ENCODE data around the gene PPARG.

Gene PPARG
- long read RNA-seq: 0 reads

DNA sequence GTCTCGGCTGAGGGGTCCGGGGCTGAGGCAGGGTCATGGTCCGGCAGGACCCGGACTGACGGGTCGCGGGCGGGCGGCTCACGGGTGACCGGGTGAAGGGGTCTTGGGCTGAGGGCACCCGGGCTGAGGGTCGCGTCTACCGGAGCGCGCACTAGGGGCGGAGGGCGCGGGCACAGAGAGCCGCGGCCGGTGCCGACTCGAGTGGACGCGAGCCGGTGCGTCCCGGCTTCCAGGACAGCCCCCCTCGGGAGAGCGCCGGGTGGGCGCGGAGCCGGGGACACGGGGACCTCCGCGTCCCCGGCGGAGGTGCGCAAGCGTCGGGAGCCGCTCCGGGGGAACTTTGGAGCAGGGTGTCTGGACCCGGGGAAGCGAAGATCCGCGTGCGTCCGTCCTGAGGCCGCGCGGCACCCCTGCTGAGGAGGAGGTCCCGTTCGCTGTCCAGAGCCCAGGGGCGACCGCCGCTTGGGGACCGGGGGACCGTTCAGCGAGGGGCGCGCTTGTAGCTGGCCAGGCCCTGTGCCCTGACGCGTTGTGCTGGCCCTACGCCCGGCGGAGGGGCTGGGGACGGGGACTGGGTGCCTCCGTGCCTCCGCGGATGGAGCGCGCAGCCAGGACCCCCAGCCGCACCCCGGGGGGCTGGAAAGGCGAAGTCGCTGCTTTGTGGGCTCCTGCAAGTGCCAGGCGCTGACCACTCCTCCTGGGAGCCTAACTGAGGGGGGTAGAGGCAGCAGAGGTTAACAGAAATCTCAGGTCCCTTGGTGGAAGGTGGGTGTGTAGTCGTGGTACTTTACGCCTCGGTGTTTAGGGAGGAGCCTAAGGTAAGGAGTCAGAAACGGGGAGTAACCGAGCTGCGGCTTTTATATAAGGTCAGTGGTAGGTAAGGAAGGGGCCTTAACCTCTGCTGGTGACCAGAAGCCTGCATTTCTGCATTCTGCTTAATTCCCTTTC, at the start of gene PPARG:
Gene PPARG (plus strand): TSS at position 889 of the 948 bp plus-strand sequence. CDS start 90,642 bp downstream, outside the sequence.
- TF ChIP-seq REST (IDR thresholded peaks at IDR 0.05; ENCODE audit: insufficient replicate concordance, low read depth): no peak
- TF ChIP-seq, protein P1, sequence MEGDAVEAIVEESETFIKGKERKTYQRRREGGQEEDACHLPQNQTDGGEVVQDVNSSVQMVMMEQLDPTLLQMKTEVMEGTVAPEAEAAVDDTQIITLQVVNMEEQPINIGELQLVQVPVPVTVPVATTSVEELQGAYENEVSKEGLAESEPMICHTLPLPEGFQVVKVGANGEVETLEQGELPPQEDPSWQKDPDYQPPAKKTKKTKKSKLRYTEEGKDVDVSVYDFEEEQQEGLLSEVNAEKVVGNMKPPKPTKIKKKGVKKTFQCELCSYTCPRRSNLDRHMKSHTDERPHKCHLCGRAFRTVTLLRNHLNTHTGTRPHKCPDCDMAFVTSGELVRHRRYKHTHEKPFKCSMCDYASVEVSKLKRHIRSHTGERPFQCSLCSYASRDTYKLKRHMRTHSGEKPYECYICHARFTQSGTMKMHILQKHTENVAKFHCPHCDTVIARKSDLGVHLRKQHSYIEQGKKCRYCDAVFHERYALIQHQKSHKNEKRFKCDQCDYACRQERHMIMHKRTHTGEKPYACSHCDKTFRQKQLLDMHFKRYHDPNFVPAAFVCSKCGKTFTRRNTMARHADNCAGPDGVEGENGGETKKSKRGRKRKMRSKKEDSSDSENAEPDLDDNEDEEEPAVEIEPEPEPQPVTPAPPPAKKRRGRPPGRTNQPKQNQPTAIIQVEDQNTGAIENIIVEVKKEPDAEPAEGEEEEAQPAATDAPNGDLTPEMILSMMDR (IDR thresholded peaks at IDR 0.05; ENCODE audit: insufficient read depth, low read length): no peak
- TF ChIP-seq GABPA (IDR thresholded peaks at IDR 0.05; ENCODE audit: low read depth): no peak
- no peak for TF ChIP-seq POLR2AphosphoS5 (IDR thresholded peaks at IDR 0.05; ENCODE audit: low read depth)
- TF ChIP-seq SPI1 (IDR thresholded peaks at IDR 0.05; ENCODE audit: borderline replicate concordance, low read depth): no peak
- Histone ChIP-seq H3K4me3 (replicated peaks; ENCODE audit: insufficient read depth, low read length) (peak within 1 kb of the TSS; percentile 76), H3K27me3 (ENCODE audit: insufficient read depth, poor library complexity, severe bottlenecking) (no peaks in the 10 kb centered on the region), H3K27ac (replicated peaks) (peak within 1 kb of the TSS; percentile 64)
- DNase-seq (ENCODE audit: low read depth in 1 of 2, low spot score in 1 of 2): no peak

GRCh38 chr3:12239301-12239700, 49.6 kb upstream of the PPARG start:
- TF ChIP-seq SPI1 (IDR thresholded peaks at IDR 0.05; ENCODE audit: borderline replicate concordance, low read depth) (no peak), POLR2AphosphoS5 (IDR thresholded peaks at IDR 0.05; ENCODE audit: low read depth) (no peak), REST (IDR thresholded peaks at IDR 0.05; ENCODE audit: insufficient replicate concordance, low read depth) (no peak), GABPA (IDR thresholded peaks at IDR 0.05; ENCODE audit: low read depth) (no peak)
- TF ChIP-seq, protein P1 (IDR thresholded peaks at IDR 0.05; ENCODE audit: insufficient read depth, low read length): no peak
- no peaks in the 10 kb centered on the region for H3K27me3 ChIP-seq (ENCODE audit: insufficient read depth, poor library complexity, severe bottlenecking)
- no peak overlapping the region for H3K27ac ChIP-seq (replicated peaks)
- H3K4me3 ChIP-seq (replicated peaks; ENCODE audit: insufficient read depth, low read length): no peak overlapping the region
- DNase-seq (ENCODE audit: low read depth in 1 of 2, low spot score in 1 of 2): no peak

GRCh38 chr3:12242772-12243171, 46.1 kb upstream of the PPARG start:
- TF ChIP-seq SPI1 (IDR thresholded peaks at IDR 0.05; ENCODE audit: borderline replicate concordance, low read depth) (no peak), POLR2AphosphoS5 (IDR thresholded peaks at IDR 0.05; ENCODE audit: low read depth) (no peak), GABPA (IDR thresholded peaks at IDR 0.05; ENCODE audit: low read depth) (no peak), REST (IDR thresholded peaks at IDR 0.05; ENCODE audit: insufficient replicate concordance, low read depth) (no peak)
- TF ChIP-seq, protein P1 (IDR thresholded peaks at IDR 0.05; ENCODE audit: insufficient read depth, low read length): no peak
- DNase-seq (ENCODE audit: low read depth in 1 of 2, low spot score in 1 of 2): no peak
- no peak overlapping the region for H3K27ac ChIP-seq (replicated peaks)
- no peak overlapping the region for H3K4me3 ChIP-seq (replicated peaks; ENCODE audit: insufficient read depth, low read length)
- H3K27me3 ChIP-seq (ENCODE audit: insufficient read depth, poor library complexity, severe bottlenecking): no peaks in the 10 kb centered on the region
